ENCODE measurements around the gene SUPT3H.
"Not testable (repeated sequence)": the region's sequence is repeated elsewhere in the genome, so short reads cannot be mapped to it uniquely, and the experiment has no call there.

The SUPT3H gene

GRCh38 chr6:45044510-45045252, 333.1 kb downstream of the SUPT3H start:
- DNase-seq: no peak

- DNase-seq: no peak
Observed at GRCh38 chr6:45044086-45044485, 333.6 kb downstream of the SUPT3H start.

DNA sequence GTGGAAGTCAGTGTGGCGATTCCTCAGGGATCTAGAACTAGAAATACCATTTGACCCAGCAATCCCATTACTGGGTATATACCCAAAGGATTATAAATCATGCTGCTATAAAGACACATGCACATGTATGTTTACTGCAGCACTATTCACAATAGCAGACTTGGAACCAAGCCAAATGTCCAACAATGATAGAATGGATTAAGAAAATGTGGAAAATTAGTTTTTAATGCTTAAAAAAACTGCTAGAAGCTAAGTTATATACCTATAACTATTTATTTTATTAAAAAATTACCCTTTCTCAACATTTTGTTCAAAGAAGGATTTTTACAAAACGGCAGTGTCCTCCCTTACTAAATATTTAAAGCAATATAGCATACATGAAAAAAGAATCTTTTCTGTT, 335.1 kb downstream of the SUPT3H start:
- DNase-seq: not testable (repeated sequence)

DNA sequence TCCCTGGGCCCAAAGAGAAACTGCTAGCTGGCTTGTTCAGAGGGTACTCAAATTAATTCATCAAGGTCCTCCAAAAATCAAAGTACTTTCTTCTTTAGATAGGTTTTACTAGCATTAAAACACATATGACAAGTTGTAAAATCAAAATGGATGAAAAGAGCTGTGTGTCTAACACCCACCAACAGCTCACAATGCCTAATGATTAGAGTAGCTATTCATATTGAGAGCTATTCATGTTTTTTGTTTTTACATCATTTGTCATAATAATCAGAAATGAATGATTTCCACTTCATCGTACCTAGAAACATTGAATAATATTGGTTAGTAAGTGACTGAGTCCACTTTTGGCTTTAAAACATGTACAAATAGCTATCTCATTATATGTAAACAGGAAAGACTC, 339.5 kb downstream of the SUPT3H start:
- DNase-seq: no peak

GRCh38 chr6:45036103-45036502, 341.6 kb downstream of the SUPT3H start:
- no peak for DNase-seq

- no peak for DNase-seq
Observed at GRCh38 chr6:45032426-45032825, 345.3 kb downstream of the SUPT3H start.

DNA sequence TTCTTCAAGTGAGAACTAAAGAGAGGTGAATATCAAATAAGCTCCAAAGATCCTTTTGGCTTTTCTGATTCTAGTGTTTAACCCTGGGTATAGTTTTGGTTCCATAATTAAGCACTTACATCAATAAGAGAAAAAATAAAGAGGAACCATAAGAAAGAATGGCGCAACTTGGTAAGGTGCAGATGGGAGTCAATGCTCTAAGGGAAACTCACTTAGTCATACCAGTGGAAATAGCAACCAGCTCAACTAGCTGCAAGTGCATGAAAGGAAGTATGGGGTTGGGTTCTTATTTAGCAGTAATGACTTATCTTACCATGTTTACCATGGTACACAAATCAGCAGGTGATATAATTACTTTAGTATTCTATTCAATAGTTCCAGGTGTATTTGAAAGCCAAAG, 346.1 kb downstream of the SUPT3H start:
- DNase-seq: no peak

GRCh38 chr6:45027126-45027525, 350.6 kb downstream of the SUPT3H start:
- no peak for DNase-seq

- no peak for DNase-seq
Observed at GRCh38 chr6:45026003-45026516, 351.7 kb downstream of the SUPT3H start.

GRCh38 chr6:45024610-45025009, 353.1 kb downstream of the SUPT3H start:
- no peak for DNase-seq

GRCh38 chr6:45021676-45022075, 356.1 kb downstream of the SUPT3H start:
- no peak for DNase-seq

DNA sequence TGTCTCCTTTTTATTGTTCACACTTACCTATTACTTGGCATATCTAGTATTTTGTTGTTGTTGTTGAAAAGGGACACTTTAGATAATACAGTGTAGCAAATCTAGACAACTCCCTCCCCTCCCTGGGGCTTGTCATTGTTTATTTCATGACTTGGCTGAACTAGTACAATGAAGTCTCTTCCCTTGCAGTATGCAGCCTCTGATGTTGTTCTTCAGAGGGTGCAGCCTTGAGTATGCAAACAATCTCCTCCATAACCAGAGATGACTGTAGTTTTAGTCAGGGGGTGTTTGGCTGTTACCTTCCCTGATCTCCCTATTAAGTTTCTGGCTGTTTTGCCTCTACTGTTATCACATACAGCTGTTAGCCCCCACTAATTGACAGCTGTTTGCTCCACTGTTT, 365.0 kb downstream of the SUPT3H start:
- no peak for DNase-seq

- DNase-seq: no peak
Observed at GRCh38 chr6:45009576-45009975, 368.2 kb downstream of the SUPT3H start.

GRCh38 chr6:45006893-45007292, 370.8 kb downstream of the SUPT3H start:
- DNase-seq: no peak

GRCh38 chr6:45003961-45004360, 373.8 kb downstream of the SUPT3H start:
- no peak for DNase-seq

GRCh38 chr6:45003387-45003786, 374.3 kb downstream of the SUPT3H start:
- DNase-seq: no peak

DNA sequence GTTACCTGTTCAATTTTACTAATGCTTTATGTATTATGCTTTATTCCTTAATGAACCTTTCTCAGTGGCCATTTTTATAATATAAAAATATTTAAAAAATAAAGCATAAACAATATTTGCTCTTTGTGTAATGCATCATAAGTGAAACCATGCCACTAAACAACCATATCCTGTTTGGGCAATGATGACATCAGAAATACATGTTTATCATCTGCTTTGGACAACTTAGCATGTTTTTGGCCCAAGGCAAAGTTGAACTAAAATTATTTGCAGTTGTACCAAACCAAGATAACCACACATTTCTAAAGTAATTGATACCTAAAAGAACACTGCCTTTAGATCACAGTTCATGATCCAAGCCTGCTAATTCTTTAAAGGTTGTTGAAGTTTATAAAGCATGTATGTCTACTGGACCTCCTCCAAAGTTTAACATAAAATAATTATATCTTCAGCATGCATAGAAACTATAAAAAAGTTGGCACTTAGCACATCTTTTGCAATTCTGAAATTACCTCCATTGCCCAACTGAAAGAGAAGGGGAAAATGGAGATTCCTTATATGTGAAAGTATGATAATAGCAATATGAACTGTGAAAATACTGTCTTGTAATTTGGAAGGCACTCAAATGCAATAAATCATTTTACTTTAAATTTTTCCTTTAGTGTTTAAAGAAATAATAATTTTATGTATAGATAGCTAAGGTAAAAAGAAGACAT, 375.2 kb downstream of the SUPT3H start:
- no peak for DNase-seq

DNA sequence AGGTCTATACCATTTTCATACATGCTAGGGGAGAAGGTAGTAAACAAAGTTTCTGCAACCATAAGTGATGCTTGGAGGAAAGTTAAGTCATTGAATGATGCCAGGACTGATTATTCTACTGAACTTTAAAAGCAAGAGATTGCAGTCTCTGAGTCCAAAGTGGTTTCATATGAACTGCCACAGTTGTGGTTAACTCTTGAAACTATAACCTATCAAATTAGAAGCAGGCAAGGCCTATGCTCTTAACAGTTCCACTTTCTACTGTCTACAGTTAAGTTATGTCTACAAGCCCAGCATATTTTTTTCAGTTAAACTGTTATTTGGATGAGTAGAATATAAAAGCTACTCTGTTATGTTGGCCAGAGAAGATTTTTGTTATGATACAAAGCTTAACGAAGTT, 376.1 kb downstream of the SUPT3H start:
- no peak for DNase-seq

GRCh38 chr6:45000833-45001232, 376.9 kb downstream of the SUPT3H start:
- no peak for DNase-seq

DNA sequence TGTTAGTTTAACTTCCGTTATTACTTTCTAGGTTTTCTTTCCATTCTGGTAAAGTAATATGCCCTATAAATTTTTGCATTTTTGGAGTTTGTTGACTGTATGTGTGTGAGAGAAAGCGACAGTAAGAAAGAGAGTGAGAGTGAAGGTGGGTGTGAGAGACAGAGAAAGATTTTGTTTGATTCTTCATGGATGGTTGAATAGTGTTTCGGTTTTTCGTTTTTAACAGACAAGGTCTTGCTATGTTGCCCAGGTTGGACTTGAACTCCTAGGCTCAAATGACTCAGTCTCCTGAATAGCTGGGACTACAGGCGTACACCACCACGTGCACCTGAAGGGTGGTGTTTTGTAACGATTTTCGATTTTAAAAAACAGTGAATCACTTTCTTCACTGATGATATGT, 378.7 kb downstream of the SUPT3H start:
- DNase-seq: no peak

DNA sequence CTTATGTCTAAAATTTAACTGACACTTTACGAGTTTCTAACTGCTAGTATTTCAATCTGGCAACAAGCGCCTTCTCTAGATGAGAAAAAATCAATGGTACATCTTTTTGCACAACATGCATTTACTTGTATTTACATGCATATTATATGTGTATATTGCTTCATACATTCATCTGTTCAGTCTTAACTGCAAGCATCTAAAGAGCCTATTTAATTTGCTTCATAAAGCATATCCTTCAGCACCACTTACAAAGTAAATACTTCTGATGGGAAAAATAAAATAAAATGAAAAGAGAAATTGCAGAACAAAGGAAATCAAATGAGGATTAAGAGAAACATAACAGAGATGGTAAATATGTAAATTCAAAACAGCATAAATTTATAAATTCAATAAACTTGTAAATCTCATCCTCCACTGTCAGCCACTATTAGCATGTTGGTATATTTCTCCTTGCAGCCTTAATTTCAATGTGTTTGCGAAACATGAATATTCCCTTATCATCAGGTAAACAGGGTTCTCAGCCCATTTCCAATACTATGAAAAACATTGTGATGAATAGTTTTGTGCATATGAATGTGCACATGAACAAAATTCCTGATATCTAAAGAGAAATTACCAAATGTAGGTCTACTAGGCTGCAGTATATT, 382.1 kb downstream of the SUPT3H start:
- no peak for DNase-seq

DNA sequence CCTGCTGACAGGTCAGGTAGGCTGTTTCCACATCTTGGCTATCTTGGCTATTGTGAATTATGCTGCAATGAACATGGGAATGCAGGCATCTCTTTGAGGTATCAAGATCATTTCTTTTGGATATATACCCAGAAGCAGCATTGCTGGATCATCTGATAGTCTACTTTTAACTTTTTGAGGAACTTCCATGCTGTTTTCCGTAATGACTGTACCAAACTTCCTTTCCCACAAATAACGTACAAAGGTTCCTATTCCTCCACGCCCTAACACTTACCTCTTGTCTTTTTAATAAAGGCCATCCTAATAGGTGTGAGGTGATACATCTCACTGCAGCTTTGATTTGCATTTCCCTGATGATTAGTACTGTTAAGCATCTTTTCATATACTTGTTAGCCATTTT, 388.3 kb downstream of the SUPT3H start:
- no peak for DNase-seq

GRCh38 chr6:44985006-44985405, 392.7 kb downstream of the SUPT3H start:
- no peak for DNase-seq
